H9 (cell line): Measurements from ENCODE around the gene THTPA. TPM values are rescaled to one million over a fixed set of nuclear protein-coding genes. Genes with fewer than 3 reads are reported as not detected.

ENCODE experiments used
- DNase-seq: peaks from one replicate; pipeline ENCODE4 v3.0.0-alpha.2; 2017
- H2AFZ ChIP-seq: one replicate; pipeline ENCODE4 v1.6.1; 2013; ENCODE audit warnings: mild to moderate bottlenecking, low read length, control low read depth, moderate library complexity
- H2AK5ac ChIP-seq: 2 replicates; pipeline ENCODE4 v1.6.1; 2013; ENCODE audit warnings: low read length, control low read depth, mixed read lengths; ENCODE audit not compliant: insufficient read length
- H2BK120ac ChIP-seq: one replicate; pipeline ENCODE4 v1.6.1; 2013; ENCODE audit warnings: low read depth, mild to moderate bottlenecking, low read length, control low read depth, inconsistent platforms; ENCODE audit not compliant: poor library complexity, severe bottlenecking
- H2BK12ac ChIP-seq: 2 replicates; pipeline ENCODE4 v1.6.1; 2013; ENCODE audit warnings: low read length, control low read depth, mixed read lengths, low read depth; ENCODE audit not compliant: insufficient read length
- H2BK15ac ChIP-seq: 2 replicates; pipeline ENCODE4 v1.6.1; 2013; ENCODE audit warnings: low read depth, low read length, control low read depth
- H2BK20ac ChIP-seq: one replicate; pipeline ENCODE4 v1.6.1; 2013; ENCODE audit warnings: low read depth, mild to moderate bottlenecking, low read length, control low read depth, inconsistent platforms; ENCODE audit not compliant: poor library complexity, severe bottlenecking
- H2BK5ac ChIP-seq: 2 replicates; pipeline ENCODE4 v1.6.1; 2013; ENCODE audit warnings: low read length, control low read depth, mixed read lengths; ENCODE audit not compliant: insufficient read length
- H3K14ac ChIP-seq: 2 replicates; pipeline ENCODE4 v1.6.1; 2013; ENCODE audit warnings: low read length, control low read depth; ENCODE audit not compliant: insufficient read depth
- H3K18ac ChIP-seq: 2 replicates; pipeline ENCODE4 v1.6.1; 2013; ENCODE audit warnings: low read depth, mild to moderate bottlenecking, mixed read lengths, low read length, control low read depth; ENCODE audit not compliant: insufficient read length
- H3K23ac ChIP-seq: 2 replicates; pipeline ENCODE4 v1.6.1; 2013; ENCODE audit warnings: low read length, control low read depth, mixed read lengths, low read depth; ENCODE audit not compliant: insufficient read length
- H3K23me2 ChIP-seq: 2 replicates; pipeline ENCODE4 v1.6.1; 2013; ENCODE audit warnings: low read depth, mild to moderate bottlenecking, mixed read lengths, low read length, control low read depth; ENCODE audit not compliant: insufficient read length, poor library complexity, severe bottlenecking
- H3K27ac ChIP-seq: 2 replicates; pipeline ENCODE4 v1.5.1; 2013; ENCODE audit warnings: low read length, control low read depth, mixed read lengths, low read depth; ENCODE audit not compliant: insufficient read length
- H3K27me3 ChIP-seq: 2 replicates; pipeline ENCODE4 v1.6.1; 2013; ENCODE audit warnings: low read length, control low read depth, inconsistent platforms; ENCODE audit not compliant: insufficient read depth
- H3K4ac ChIP-seq: 2 replicates; pipeline ENCODE4 v1.6.1; 2013; ENCODE audit warnings: low read depth, mild to moderate bottlenecking, control low read depth, inconsistent platforms, low read length, moderate library complexity
- H3K4me1 ChIP-seq: 2 replicates; pipeline ENCODE4 v1.6.1; 2013; ENCODE audit warnings: low read length, control low read depth, inconsistent platforms; ENCODE audit not compliant: insufficient read depth
- H3K4me2 ChIP-seq: 2 replicates; pipeline ENCODE4 v1.6.1; 2013; ENCODE audit warnings: low read length, control low read depth, mixed read lengths; ENCODE audit not compliant: insufficient read length, insufficient read depth
- H3K56ac ChIP-seq: 2 replicates; pipeline ENCODE4 v1.6.1; 2013; ENCODE audit warnings: low read depth, mild to moderate bottlenecking, mixed read lengths, low read length, control low read depth; ENCODE audit not compliant: insufficient read length
- H3K79me1 ChIP-seq: 2 replicates; pipeline ENCODE4 v1.6.1; 2013; ENCODE audit warnings: low read depth, mild to moderate bottlenecking, moderate library complexity, low read length, control low read depth, inconsistent platforms; ENCODE audit not compliant: insufficient read depth, poor library complexity, severe bottlenecking
- H3K79me2 ChIP-seq: 2 replicates; pipeline ENCODE4 v1.6.1; 2013; ENCODE audit warnings: low read length, control low read depth, inconsistent platforms; ENCODE audit not compliant: insufficient read depth
- H3K9ac ChIP-seq: 2 replicates; pipeline ENCODE4 v1.6.1; 2013; ENCODE audit warnings: low read length, control low read depth, mixed read lengths; ENCODE audit not compliant: insufficient read length; ENCODE audit errors: extremely low read depth
- H3K9me3 ChIP-seq: one replicate; pipeline ENCODE4 v1.6.1; 2013; ENCODE audit warnings: low read depth, low read length, inconsistent platforms; ENCODE audit not compliant: control insufficient read depth
- H3T11ph ChIP-seq: one replicate; pipeline ENCODE4 v1.6.1; 2013; ENCODE audit warnings: mild to moderate bottlenecking, low read length, control low read depth, inconsistent platforms
- H4K20me1 ChIP-seq: one replicate; pipeline ENCODE4 v1.6.1; 2013; ENCODE audit not compliant: control insufficient read depth, insufficient read length, insufficient read depth
- H4K5ac ChIP-seq: 2 replicates; pipeline ENCODE4 v1.6.1; 2013; ENCODE audit warnings: low read depth, mild to moderate bottlenecking, mixed read lengths, low read length, control low read depth; ENCODE audit not compliant: insufficient read length
- H4K8ac ChIP-seq: replicated peaks from 2 replicates; pipeline ENCODE4 v1.6.1; 2013; ENCODE audit warnings: low read length, control low read depth, mixed read lengths, low read depth; ENCODE audit not compliant: insufficient read length
- H4K91ac ChIP-seq: 2 replicates; pipeline ENCODE4 v1.6.1; 2013; ENCODE audit warnings: low read depth, mild to moderate bottlenecking, moderate library complexity, mixed read lengths, low read length, control low read depth; ENCODE audit not compliant: insufficient read length
- H3K27ac Mint-ChIP-seq, 3 experiments: 2 replicates in 2 of 3; 3 replicates in 1 of 3; pipeline ENCODE4 v1.8.0; 2020 to 2021; ENCODE audit warnings: mixed read lengths in 3 of 3, mild to moderate bottlenecking in 1 of 3, moderate library complexity in 1 of 3
- H3K27me3 Mint-ChIP-seq: 2 replicates; pipeline ENCODE4 v1.8.0; 2021; ENCODE audit warnings: low read depth, mild to moderate bottlenecking, moderate library complexity, mixed read lengths
- H3K36me3 Mint-ChIP-seq, 3 experiments: 2 replicates in 2 of 3; 3 replicates in 1 of 3; pipeline ENCODE4 v1.8.0; 2020 to 2021; ENCODE audit warnings: low read depth in 3 of 3, mixed read lengths in 3 of 3; ENCODE audit not compliant: insufficient read depth in 1 of 3
- H3K4me1 Mint-ChIP-seq, 2 experiments: 2 replicates each; pipeline ENCODE4 v1.8.0; 2020; ENCODE audit warnings: mixed read lengths in 2 of 2
- H3K4me3 Mint-ChIP-seq, 2 experiments: 2 replicates in 1 of 2; 3 replicates in 1 of 2; pipeline ENCODE4 v1.8.0; 2020 to 2021; ENCODE audit warnings: mild to moderate bottlenecking in 2 of 2, mixed read lengths in 2 of 2, moderate library complexity in 1 of 2
- H3K9me3 Mint-ChIP-seq, 2 experiments: 2 replicates in 1 of 2; 3 replicates in 1 of 2; pipeline ENCODE4 v1.8.0; 2020; ENCODE audit warnings: mild to moderate bottlenecking in 2 of 2, mixed read lengths in 2 of 2, moderate library complexity in 1 of 2
- CTCF ChIP-seq: fragments of 200-600 bp; sonication (generic); conservative IDR thresholded peaks from 3 replicates; pipeline ENCODE4 v1.8.0; 2021; ENCODE audit warnings: antibody characterized with exemption, mild to moderate bottlenecking
- WGBS: extraction: QIAGEN DNeasy Blood & Tissue Kit; methylation state at CpG from one replicate; pipeline ENCODE4 v1.1.7; 2013; ENCODE audit warnings: missing lambda C conversion rate, low lambda C conversion rate, mixed read lengths; ENCODE audit not compliant: insufficient read length; ENCODE audit errors: extremely low coverage; 5-methylcytosine and 5-hydroxymethylcytosine counted together
- total RNA-seq: library from RNA; stranded (reverse); gene quantifications from 2 replicates; pipeline ENCODE4 v1.2.1, GENCODE V29; 2021

Gene THTPA
- total RNA-seq, 1 experiment from 2014 or later: 15.6 TPM

- Histone ChIP-seq H3K27ac (no peak overlapping the region), H4K20me1 (no peaks in the 10 kb centered on the region), H3K18ac (no peak overlapping the region), H3K4ac (no peak overlapping the region), H3T11ph (no peak overlapping the region), H2BK120ac (no peak overlapping the region), H3K14ac (no peak overlapping the region), H3K27me3 (no peaks in the 10 kb centered on the region), H3K4me1 (no peaks in the 10 kb centered on the region; the same call in 1 of the 2 replicates), H2AFZ (no peak overlapping the region), H4K91ac (no peak overlapping the region), H3K79me1 (no peaks in the 10 kb centered on the region), H3K4me2 (no peak overlapping the region), H3K23ac (no peak overlapping the region), H4K5ac (no peak overlapping the region), H2AK5ac (no peak overlapping the region), H3K9ac (no peak overlapping the region), H3K9me3 (no peaks in the 10 kb centered on the region), H2BK12ac (no peak overlapping the region), H2BK15ac (no peak overlapping the region), H2BK5ac (no peak overlapping the region), H2BK20ac (no peak overlapping the region), H3K56ac (no peak overlapping the region), H3K23me2 (no peaks in the 10 kb centered on the region), H4K8ac (no peak overlapping the region), H3K79me2 (no peaks in the 10 kb centered on the region)
- Mint-ChIP-seq H3K27me3 (peaks cover 18% of the 10 kb centered on the region), H3K36me3 (peaks cover 0 to 3% (median 2%) of the 10 kb centered on the region in 3 experiments; a peak in 1 of 7 replicates), H3K27ac (peak overlapping the region in 1 of 3 experiments; percentile 73; a peak in 1 of 7 replicates), H3K4me1 (peaks cover 12 to 20% of the 10 kb centered on the region in 2 experiments), H3K9me3 (peaks cover 3 to 9% of the 10 kb centered on the region in 2 experiments; a peak in 4 of 5 replicates), H3K4me3 (no peak overlapping the region)
- DNase-seq: peak; percentile 91
- WGBS: no CpG with 5 or more reads among the region's 5 CpGs
- peak; percentile 86 for TF ChIP-seq CTCF
Observed at GRCh38 chr14:23588884-23589598, 33.0 kb downstream of the THTPA start.
